ENCODE results near the gene TVP23A. TPM values are rescaled to one million over a fixed set of nuclear protein-coding genes. Genes with fewer than 3 reads are reported as not detected.

Gene TVP23A
- total RNA-seq, 4 donors from 2014 or later = 1.1 to 3.3 TPM; not detected in 2

DNA sequence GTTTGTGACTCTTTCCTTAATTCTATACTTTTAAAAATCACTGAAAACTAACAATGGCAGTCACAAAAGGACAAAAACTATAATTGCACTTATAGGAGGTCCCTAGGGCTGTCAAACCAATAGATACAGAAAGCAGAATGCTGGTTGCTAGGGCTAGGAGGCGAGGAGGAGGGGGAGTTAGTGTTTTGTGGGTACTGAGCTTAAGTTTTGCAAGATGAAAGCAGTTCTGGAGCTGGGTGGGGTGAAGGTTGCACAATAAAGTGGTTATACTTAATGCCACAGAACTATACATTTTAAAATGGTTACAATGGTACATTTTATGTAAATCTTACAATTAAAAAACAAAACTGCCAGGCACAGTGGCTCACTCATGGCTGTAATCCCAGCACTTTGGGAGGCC is 47.7 kb downstream of the TVP23A start:
- DNase-seq = no peak
- Histone ChIP-seq H3K4me1 (peaks cover 0 to under 1% (median 0%) of the 10 kb centered on the region in 4 donors), H3K27me3 (no peaks in the 10 kb centered on the region)

DNA sequence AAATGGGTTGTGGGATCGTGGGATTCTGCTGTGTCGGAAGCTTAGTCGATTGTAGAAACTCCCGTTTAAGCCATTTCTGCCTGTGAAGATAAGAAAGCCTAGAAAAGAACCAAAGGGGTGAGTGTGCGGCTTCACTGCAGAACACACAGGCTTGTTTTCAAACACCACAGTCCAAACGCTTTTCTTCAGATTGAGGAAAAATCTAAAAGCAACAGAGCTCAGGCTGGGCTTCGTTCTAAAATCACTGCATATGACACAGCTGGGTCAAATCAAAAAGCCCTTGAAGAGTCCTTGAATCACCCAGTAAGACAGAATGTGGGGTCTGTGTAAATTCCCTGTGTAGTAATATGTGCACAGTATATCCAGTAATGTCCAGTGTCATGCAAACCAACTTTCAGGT is 49.2 kb downstream of the TVP23A start:
- Histone ChIP-seq H3K27me3 (no peaks in the 10 kb centered on the region), H3K4me1 (peaks cover 0 to 7% (median 0%) of the 10 kb centered on the region in 4 donors), H3K27ac (no peak overlapping the region), H3K4me3 (no peak overlapping the region), H3K9me3 (no peaks in the 10 kb centered on the region), H3K36me3 (peaks cover 0 to 16% (median 0%) of the 10 kb centered on the region in 3 donors)
- TF ChIP-seq POLR2A (IDR thresholded peaks at IDR 0.05) = no peak
- TF ChIP-seq, protein P1, sequence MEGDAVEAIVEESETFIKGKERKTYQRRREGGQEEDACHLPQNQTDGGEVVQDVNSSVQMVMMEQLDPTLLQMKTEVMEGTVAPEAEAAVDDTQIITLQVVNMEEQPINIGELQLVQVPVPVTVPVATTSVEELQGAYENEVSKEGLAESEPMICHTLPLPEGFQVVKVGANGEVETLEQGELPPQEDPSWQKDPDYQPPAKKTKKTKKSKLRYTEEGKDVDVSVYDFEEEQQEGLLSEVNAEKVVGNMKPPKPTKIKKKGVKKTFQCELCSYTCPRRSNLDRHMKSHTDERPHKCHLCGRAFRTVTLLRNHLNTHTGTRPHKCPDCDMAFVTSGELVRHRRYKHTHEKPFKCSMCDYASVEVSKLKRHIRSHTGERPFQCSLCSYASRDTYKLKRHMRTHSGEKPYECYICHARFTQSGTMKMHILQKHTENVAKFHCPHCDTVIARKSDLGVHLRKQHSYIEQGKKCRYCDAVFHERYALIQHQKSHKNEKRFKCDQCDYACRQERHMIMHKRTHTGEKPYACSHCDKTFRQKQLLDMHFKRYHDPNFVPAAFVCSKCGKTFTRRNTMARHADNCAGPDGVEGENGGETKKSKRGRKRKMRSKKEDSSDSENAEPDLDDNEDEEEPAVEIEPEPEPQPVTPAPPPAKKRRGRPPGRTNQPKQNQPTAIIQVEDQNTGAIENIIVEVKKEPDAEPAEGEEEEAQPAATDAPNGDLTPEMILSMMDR (IDR thresholded peaks at IDR 0.05) = no peak
- no peak for DNase-seq

More for the DNA sequence above, 47.7 kb downstream of the TVP23A start:
- Histone ChIP-seq H3K27ac (no peak overlapping the region), H3K9me3 (no peaks in the 10 kb centered on the region), H3K4me3 (no peak overlapping the region), H3K36me3 (peaks cover 0 to 16% (median 0%) of the 10 kb centered on the region in 3 donors)
- no peak for TF ChIP-seq POLR2A (IDR thresholded peaks at IDR 0.05)
- TF ChIP-seq, protein P1 (IDR thresholded peaks at IDR 0.05) = no peak

DNA sequence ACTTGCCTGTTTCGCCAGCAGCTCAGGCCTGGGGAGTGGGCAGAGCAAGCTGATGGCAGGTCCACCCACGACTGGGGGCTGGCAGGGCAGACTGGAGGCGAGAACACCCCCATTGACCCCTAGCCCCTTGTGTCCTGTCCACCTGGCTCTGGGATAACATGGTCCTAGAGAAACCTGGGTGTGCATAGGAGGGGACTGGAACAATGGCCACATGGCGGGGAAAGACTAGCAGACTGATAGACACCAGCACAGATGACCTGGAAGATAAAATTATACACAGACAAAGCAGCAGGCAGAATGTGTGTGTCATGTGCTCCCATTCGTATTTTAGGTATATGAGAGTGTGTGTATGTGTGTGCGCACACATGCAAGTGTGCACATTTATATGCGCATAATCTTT is 51.5 kb downstream of the TVP23A start:
- TF ChIP-seq, protein P1 (IDR thresholded peaks at IDR 0.05) = no peak
- TF ChIP-seq POLR2A (IDR thresholded peaks at IDR 0.05) = no peak
- Histone ChIP-seq H3K9me3 (no peaks in the 10 kb centered on the region), H3K4me1 (peaks cover 0 to 7% (median 0%) of the 10 kb centered on the region in 4 donors), H3K36me3 (peaks cover 0 to 38% (median 3%) of the 10 kb centered on the region in 3 donors), H3K27ac (no peak overlapping the region), H3K4me3 (no peak overlapping the region), H3K27me3 (no peaks in the 10 kb centered on the region)
- no peak for DNase-seq

DNA sequence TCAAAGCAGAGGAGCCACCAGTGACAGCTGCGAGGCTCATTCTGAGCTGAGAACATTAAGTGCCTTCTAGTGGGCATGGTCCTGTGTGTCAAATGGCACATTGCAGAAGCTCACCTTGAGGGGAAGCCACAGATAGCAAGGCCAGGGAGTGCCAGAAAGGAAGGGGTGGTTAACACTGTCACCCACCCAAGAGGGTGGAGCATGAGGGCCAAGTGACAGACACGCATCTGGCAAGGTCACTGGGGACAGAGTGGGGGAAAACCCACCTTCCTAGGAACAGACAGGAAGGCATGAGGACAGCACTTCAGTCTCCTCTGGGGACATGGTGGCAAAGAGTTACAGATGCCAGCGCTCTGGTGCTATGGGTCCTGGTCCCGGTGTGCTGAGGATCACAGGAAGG is 52.8 kb downstream of the TVP23A start:
- H3K36me3 ChIP-seq = peaks cover 0 to 52% (median 3%) of the 10 kb centered on the region in 3 donors

DNA sequence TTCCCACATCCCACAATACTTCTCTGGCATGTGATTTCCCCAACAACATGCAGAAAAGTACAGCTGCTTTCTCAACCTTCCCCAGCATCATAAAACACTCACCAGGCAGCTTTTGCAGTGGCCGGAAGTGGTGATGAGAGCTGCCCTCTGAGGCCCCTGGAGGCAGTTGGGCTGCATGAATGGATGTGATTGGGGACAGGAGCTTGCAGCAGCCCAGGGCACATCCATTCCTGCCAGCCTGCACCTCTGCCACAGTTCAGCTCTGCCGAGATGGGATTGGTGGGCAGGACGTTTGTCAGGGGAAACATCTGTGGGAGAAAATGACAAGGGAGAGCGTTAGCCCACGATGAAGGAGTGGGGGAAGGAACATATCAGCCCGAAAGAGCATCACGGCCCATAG is 55.1 kb downstream of the TVP23A start:
- peaks cover 0 to 7% (median 0%) of the 10 kb centered on the region in 4 donors for H3K4me1 ChIP-seq
- H3K27ac ChIP-seq = no peak overlapping the region
- no peak overlapping the region for H3K4me3 ChIP-seq
- TF ChIP-seq, protein P1 (IDR thresholded peaks at IDR 0.05) = no peak
- no peak for TF ChIP-seq POLR2A (IDR thresholded peaks at IDR 0.05)
- no peak for DNase-seq
- H3K36me3 ChIP-seq = peaks cover 0 to 64% (median 3%) of the 10 kb centered on the region in 3 donors
- no peaks in the 10 kb centered on the region for H3K27me3 ChIP-seq
- no peaks in the 10 kb centered on the region for H3K9me3 ChIP-seq

More for the DNA sequence above, 52.8 kb downstream of the TVP23A start:
- no peak for TF ChIP-seq POLR2A (IDR thresholded peaks at IDR 0.05)
- TF ChIP-seq, protein P1 (IDR thresholded peaks at IDR 0.05) = no peak
- DNase-seq = no peak
- Histone ChIP-seq H3K4me3 (no peak overlapping the region), H3K27ac (no peak overlapping the region), H3K27me3 (no peaks in the 10 kb centered on the region), H3K4me1 (peaks cover 0 to 7% (median 0%) of the 10 kb centered on the region in 4 donors), H3K9me3 (no peaks in the 10 kb centered on the region)

Data from Peyer's patch (tissue), 4 donors.